Suprapubic skin (tissue), 4 donors: ENCODE data around the gene MLF2. TPM values are rescaled to one million over a fixed set of nuclear protein-coding genes. Genes with fewer than 3 reads are reported as not detected.
"Not testable (repeated sequence)": the region's sequence is repeated elsewhere in the genome, so short reads cannot be mapped to it uniquely, and the experiment has no call there.

Experiments
- DNase-seq, 2 donors: peaks; one replicate each; pipeline ENCODE4 v3.0.0-alpha.2; 2019; ENCODE audit warnings: low spot score in 2 of 2
- H3K27ac ChIP-seq: fragments of 200-600 bp; sonication (generic); one replicate; pipeline ENCODE4 v1.5.1; 2019
- H3K27me3 ChIP-seq: fragments of 200-600 bp; sonication (generic); one replicate; pipeline ENCODE4 v1.5.1; 2019
- H3K36me3 ChIP-seq: fragments of 200-600 bp; sonication (generic); one replicate; pipeline ENCODE4 v1.5.1; 2019
- H3K4me1 ChIP-seq: fragments of 200-600 bp; sonication (generic); one replicate; pipeline ENCODE4 v1.5.1; 2019
- H3K4me3 ChIP-seq: fragments of 200-600 bp; sonication (generic); one replicate; pipeline ENCODE4 v1.5.1; 2019; ENCODE audit warnings: mild to moderate bottlenecking
- H3K9me3 ChIP-seq: fragments of 200-600 bp; sonication (generic); one replicate; pipeline ENCODE4 v1.5.1; 2019
- EP300 ChIP-seq: sonication (generic); formaldehyde crosslinking; IDR thresholded peaks from one replicate; pipeline ENCODE4 v1.6.1; 2017; ENCODE audit warnings: antibody characterized with exemption
- POLR2A ChIP-seq, 2 donors: fragments of 450-650 bp; IDR thresholded peaks; one replicate each; pipeline ENCODE4 v1.6.1; 2017; ENCODE audit warnings: antibody characterized with exemption in 2 of 2, mild to moderate bottlenecking in 2 of 2, moderate library complexity in 2 of 2
- POLR2AphosphoS5 ChIP-seq, 3 donors: sonication (generic); formaldehyde crosslinking; IDR thresholded peaks; one replicate each; pipeline ENCODE4 v1.6.1; 2017; ENCODE audit warnings: antibody characterized with exemption in 3 of 3
- WGBS: methylation state at CpG from one replicate; pipeline ENCODE4 v1.1.5; 2018; 5-methylcytosine and 5-hydroxymethylcytosine counted together
- total RNA-seq, 4 donors: library from RNA; depleted of rRNA; stranded (reverse); fragments of >200 nt; gene quantifications; one replicate each; pipeline ENCODE4 v1.1.0, GENCODE V29; 2016
- TF ChIP-seq, protein P1 (sequence below), 2 donors: fragments of 200-600 bp in 1 of 2; fragments of 450-650 bp in 1 of 2; sonication (generic) in 1 of 2; IDR thresholded peaks; one replicate each; pipeline ENCODE4 v1.5.1; 2016 to 2019; ENCODE audit warnings: antibody characterized with exemption in 2 of 2, mild to moderate bottlenecking in 1 of 2, moderate library complexity in 1 of 2

MLF2 gene
- total RNA-seq, 4 donors from 2014 or later: 147 to 195 (median 180) TPM

GRCh38 chr12:6751767-6752166 is 1.2 kb downstream of the MLF2 start:
- TF ChIP-seq POLR2A (IDR thresholded peaks at IDR 0.05) (no peak), POLR2AphosphoS5 (IDR thresholded peaks at IDR 0.05) (no peak)
- TF ChIP-seq, protein P1, sequence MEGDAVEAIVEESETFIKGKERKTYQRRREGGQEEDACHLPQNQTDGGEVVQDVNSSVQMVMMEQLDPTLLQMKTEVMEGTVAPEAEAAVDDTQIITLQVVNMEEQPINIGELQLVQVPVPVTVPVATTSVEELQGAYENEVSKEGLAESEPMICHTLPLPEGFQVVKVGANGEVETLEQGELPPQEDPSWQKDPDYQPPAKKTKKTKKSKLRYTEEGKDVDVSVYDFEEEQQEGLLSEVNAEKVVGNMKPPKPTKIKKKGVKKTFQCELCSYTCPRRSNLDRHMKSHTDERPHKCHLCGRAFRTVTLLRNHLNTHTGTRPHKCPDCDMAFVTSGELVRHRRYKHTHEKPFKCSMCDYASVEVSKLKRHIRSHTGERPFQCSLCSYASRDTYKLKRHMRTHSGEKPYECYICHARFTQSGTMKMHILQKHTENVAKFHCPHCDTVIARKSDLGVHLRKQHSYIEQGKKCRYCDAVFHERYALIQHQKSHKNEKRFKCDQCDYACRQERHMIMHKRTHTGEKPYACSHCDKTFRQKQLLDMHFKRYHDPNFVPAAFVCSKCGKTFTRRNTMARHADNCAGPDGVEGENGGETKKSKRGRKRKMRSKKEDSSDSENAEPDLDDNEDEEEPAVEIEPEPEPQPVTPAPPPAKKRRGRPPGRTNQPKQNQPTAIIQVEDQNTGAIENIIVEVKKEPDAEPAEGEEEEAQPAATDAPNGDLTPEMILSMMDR (IDR thresholded peaks at IDR 0.05): no peak
- H3K4me1 ChIP-seq: peaks cover 19% of the 10 kb centered on the region
- peak overlapping the region; percentile 86 for H3K4me3 ChIP-seq
- H3K27ac ChIP-seq: no peak overlapping the region
- H3K9me3 ChIP-seq: no peaks in the 10 kb centered on the region
- 70% methylated on average over 7 of the region's 7 CpGs for WGBS
- no peak for DNase-seq
- no peaks in the 10 kb centered on the region for H3K27me3 ChIP-seq
- H3K36me3 ChIP-seq: peaks cover 48% of the 10 kb centered on the region

DNA sequence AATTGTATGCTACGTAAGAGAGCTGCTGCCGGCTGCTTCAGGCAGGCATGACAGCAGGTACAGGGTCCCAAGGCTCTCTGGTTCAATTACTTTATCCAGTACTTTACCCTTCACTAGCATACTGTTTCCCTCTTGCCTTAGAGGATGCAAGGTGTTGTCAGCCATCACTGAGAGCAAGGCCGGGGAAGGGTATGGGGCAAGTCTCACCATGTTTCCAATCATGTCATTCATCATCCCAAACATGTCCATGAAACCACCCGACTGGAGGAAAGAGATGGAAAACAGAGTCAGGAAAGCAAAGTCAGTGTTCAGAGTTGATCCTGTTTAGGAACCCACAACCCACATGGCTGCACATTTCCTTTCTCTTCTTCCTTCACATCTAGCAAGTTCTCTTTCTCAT is 2.4 kb downstream of the MLF2 start:
- H3K36me3 ChIP-seq: peaks cover 56% of the 10 kb centered on the region

DNA sequence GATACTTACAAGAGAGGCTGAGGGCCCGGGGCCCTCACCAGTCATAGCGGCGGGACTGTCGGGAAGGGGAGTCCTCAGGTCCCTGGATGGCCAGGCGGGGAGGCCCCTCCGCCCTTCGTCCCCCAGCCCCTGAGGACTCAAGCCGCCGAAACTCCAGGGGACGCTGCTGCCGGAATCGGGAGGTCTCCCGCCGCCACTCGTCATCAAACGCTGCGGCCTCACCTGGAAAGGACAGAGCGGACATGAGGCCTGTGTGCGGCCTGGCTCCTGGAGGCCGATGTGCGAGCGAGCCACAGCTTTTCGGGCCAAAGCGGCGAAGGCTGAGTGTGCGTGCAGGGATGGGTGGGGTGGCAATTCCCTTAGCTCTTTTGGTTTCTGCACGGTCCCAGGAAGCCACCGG is 4.2 kb downstream of the MLF2 start:
- Histone ChIP-seq H3K4me3 (no peak overlapping the region), H3K27ac (no peak overlapping the region), H3K9me3 (no peaks in the 10 kb centered on the region), H3K27me3 (no peaks in the 10 kb centered on the region), H3K36me3 (peaks cover 56% of the 10 kb centered on the region), H3K4me1 (peaks cover 28% of the 10 kb centered on the region)
- 92% methylated on average over 28 of the region's 28 CpGs for WGBS
- no peak for DNase-seq
- TF ChIP-seq POLR2A (IDR thresholded peaks at IDR 0.05): no peak
- no peak for TF ChIP-seq EP300
- TF ChIP-seq POLR2AphosphoS5 (IDR thresholded peaks at IDR 0.05): no peak
- TF ChIP-seq, protein P1 (IDR thresholded peaks at IDR 0.05): no peak

More for the DNA sequence above, 2.4 kb downstream of the MLF2 start:
- Histone ChIP-seq H3K4me1 (peaks cover 26% of the 10 kb centered on the region), H3K4me3 (no peak overlapping the region), H3K27ac (no peak overlapping the region), H3K9me3 (no peaks in the 10 kb centered on the region), H3K27me3 (no peaks in the 10 kb centered on the region)
- no peak for DNase-seq
- 64% methylated on average over 4 of the region's 4 CpGs for WGBS
- TF ChIP-seq, protein P1 (IDR thresholded peaks at IDR 0.05): no peak
- no peak for TF ChIP-seq EP300
- no peak for TF ChIP-seq POLR2A (IDR thresholded peaks at IDR 0.05)
- no peak for TF ChIP-seq POLR2AphosphoS5 (IDR thresholded peaks at IDR 0.05)

- H3K4me1 ChIP-seq: peaks cover 23% of the 10 kb centered on the region
- H3K27ac ChIP-seq: no peak overlapping the region
- H3K9me3 ChIP-seq: no peaks in the 10 kb centered on the region
- no peaks in the 10 kb centered on the region for H3K27me3 ChIP-seq
- no peak for DNase-seq
- 62% methylated on average over 4 of the region's 4 CpGs for WGBS
- H3K4me3 ChIP-seq: no peak overlapping the region
- H3K36me3 ChIP-seq: peaks cover 56% of the 10 kb centered on the region
- TF ChIP-seq EP300: no peak
- TF ChIP-seq, protein P1 (IDR thresholded peaks at IDR 0.05): no peak
- TF ChIP-seq POLR2A (IDR thresholded peaks at IDR 0.05): no peak
- TF ChIP-seq POLR2AphosphoS5 (IDR thresholded peaks at IDR 0.05): no peak
These were observed 5.7 kb downstream of the MLF2 start for GRCh38 chr12:6747216-6747615.

DNA sequence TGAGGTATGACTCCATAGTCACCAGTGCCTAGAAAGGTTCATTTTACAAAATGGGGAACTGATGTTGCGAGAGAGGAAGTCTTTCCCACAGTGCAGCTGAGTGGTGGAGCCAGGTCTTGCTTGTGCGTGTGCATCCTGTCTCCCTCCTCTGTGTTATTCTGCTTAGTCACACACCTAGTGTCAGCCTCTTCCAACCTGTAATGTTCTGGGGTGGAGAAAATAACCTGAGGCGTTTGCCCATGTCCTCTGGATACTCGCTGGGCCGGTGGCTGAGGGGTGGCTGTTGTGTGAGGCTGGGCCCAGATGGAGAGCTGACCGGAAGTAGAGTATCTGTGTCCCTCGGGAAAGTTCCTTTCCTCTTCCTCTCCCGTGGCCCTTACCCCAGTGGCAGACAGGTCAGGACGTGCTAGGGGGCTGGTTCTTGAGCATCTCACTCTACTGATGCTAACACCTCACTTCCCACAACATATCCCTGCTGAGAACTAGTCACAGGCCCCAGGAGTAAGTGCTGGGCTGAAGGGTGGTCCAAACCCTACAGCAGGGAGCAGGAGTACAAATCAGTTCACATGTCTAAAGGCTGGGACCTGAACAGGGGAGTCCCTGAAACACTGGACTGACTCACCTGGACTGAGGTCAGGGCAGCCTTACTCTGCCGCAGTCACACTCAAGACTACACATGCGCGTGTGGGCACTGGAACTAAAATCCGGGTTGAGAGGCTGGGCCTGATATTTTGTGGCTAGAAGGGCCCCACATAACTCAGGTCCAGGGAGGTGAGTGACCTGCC is 7.0 kb downstream of the MLF2 start:
- H3K4me3 ChIP-seq: no peak overlapping the region
- peaks cover 14% of the 10 kb centered on the region for H3K4me1 ChIP-seq
- no peaks in the 10 kb centered on the region for H3K27me3 ChIP-seq
- H3K9me3 ChIP-seq: no peaks in the 10 kb centered on the region
- H3K36me3 ChIP-seq: peaks cover 49% of the 10 kb centered on the region
- 54% methylated on average over 11 of the region's 13 CpGs for WGBS
- no peak for TF ChIP-seq POLR2A (IDR thresholded peaks at IDR 0.05)
- TF ChIP-seq POLR2AphosphoS5 (IDR thresholded peaks at IDR 0.05): no peak
- TF ChIP-seq, protein P1 (IDR thresholded peaks at IDR 0.05): no peak
- TF ChIP-seq EP300: no peak
- peak overlapping the region; percentile 3 for H3K27ac ChIP-seq
- DNase-seq: no peak

- H3K27ac ChIP-seq, H3K27me3 ChIP-seq, DNase-seq, H3K4me3 ChIP-seq, H3K9me3 ChIP-seq: not testable (repeated sequence)
- peaks cover 14% of the 10 kb centered on the region for H3K4me1 ChIP-seq
- 57% methylated on average over 7 of the region's 7 CpGs for WGBS
- peaks cover 23% of the 10 kb centered on the region for H3K36me3 ChIP-seq
These were observed 9.6 kb downstream of the MLF2 start for GRCh38 chr12:6743300-6743699.
